IMR-90 (cell line): Measurements from ENCODE around the gene SPAM1. TPM values are rescaled to one million over a fixed set of nuclear protein-coding genes. Genes with fewer than 3 reads are reported as not detected.

ENCODE experiments used
- ATAC-seq: fragments of 200-7000 bp; cut with Tn5 transposase; 2 replicates; pipeline ENCODE4 v1.9.1; 2020; ENCODE audit warnings: low read depth, mild to moderate bottlenecking, moderate library complexity
- BruUV-seq: library from RNA; stranded (reverse); fragments of 400-500 nt; replicated peaks from 2 replicates; lab custom pipeline; 2021; lab: Mats Ljungman, UMichigan
- CTCF ChIA-PET: fragments of 300-600 bp; formaldehyde crosslinking; extraction: SDS; loops from one replicate; lab custom pipeline; 2021; ENCODE audit warnings: antibody characterized with exemption; lab: Yijun Ruan, JAX
- POLR2A ChIA-PET: fragments of 300-600 bp; sonication (Branson Sonifier 250); formaldehyde crosslinking; loops from one replicate; lab custom pipeline; 2022; ENCODE audit warnings: antibody characterized with exemption; ENCODE audit not compliant: unreplicated experiment; lab: Charles Lee
- DNase-seq: peaks from one replicate; pipeline ENCODE4 v3.0.0; 2013
- H2AFZ ChIP-seq: replicated peaks from 2 replicates; pipeline ENCODE3; 2013; ENCODE audit warnings: low read length, mild to moderate bottlenecking; ENCODE audit not compliant: poor library complexity
- H2AK5ac ChIP-seq: 2 replicates; pipeline ENCODE4 v1.6.1; 2013; ENCODE audit warnings: low read depth, low read length, inconsistent platforms
- H2AK9ac ChIP-seq: replicated peaks from 2 replicates; pipeline ENCODE3; 2013; ENCODE audit warnings: mild to moderate bottlenecking, low read depth, low read length, moderate library complexity; ENCODE audit not compliant: poor library complexity
- H2BK120ac ChIP-seq: 2 replicates; pipeline ENCODE4 v1.6.1; 2013; ENCODE audit warnings: low read depth, low read length, inconsistent platforms
- H2BK15ac ChIP-seq: 3 replicates; pipeline ENCODE4 v1.6.1; 2013; ENCODE audit warnings: low read depth, low read length, inconsistent platforms
- H2BK20ac ChIP-seq: 2 replicates; pipeline ENCODE4 v1.6.1; 2013; ENCODE audit warnings: low read depth, mild to moderate bottlenecking, inconsistent platforms, low read length, moderate library complexity
- H2BK5ac ChIP-seq: 2 replicates; pipeline ENCODE4 v1.6.1; 2013; ENCODE audit warnings: mild to moderate bottlenecking, low read depth, low read length, inconsistent platforms; ENCODE audit not compliant: poor library complexity, severe bottlenecking
- H3K14ac ChIP-seq: replicated peaks from 2 replicates; pipeline ENCODE4 v1.6.1; 2013; ENCODE audit warnings: low read depth, low read length, inconsistent platforms
- H3K18ac ChIP-seq: 2 replicates; pipeline ENCODE4 v1.6.1; 2013; ENCODE audit warnings: low read depth, low read length, control low read depth
- H3K23ac ChIP-seq: 2 replicates; pipeline ENCODE4 v1.6.1; 2013; ENCODE audit warnings: low read depth, low read length, inconsistent platforms
- H3K27ac ChIP-seq: 2 replicates; pipeline ENCODE4 v1.5.1; 2013; ENCODE audit warnings: mild to moderate bottlenecking, control low read depth, low read length; ENCODE audit not compliant: insufficient read depth
- H3K27me3 ChIP-seq: 2 replicates; pipeline ENCODE4 v1.6.1; 2013; ENCODE audit warnings: low read length; ENCODE audit not compliant: control insufficient read depth, insufficient read depth
- H3K36me3 ChIP-seq: 2 replicates; pipeline ENCODE4 v1.6.1; 2013; ENCODE audit warnings: low read length, mixed read lengths; ENCODE audit not compliant: control insufficient read depth, insufficient read depth
- H3K4ac ChIP-seq: 2 replicates; pipeline ENCODE4 v1.6.1; 2013; ENCODE audit warnings: low read depth, low read length, inconsistent platforms
- H3K4me1 ChIP-seq: 2 replicates; pipeline ENCODE4 v1.6.1; 2013; ENCODE audit warnings: low read length, mixed read lengths; ENCODE audit not compliant: control insufficient read depth, insufficient read depth
- H3K4me2 ChIP-seq: 2 replicates; pipeline ENCODE4 v1.6.1; 2013; ENCODE audit warnings: low read depth, mild to moderate bottlenecking, control low read depth, low read length, moderate library complexity
- H3K4me3 ChIP-seq: 2 replicates; pipeline ENCODE4 v1.5.1; 2013; ENCODE audit warnings: low read depth, mild to moderate bottlenecking, control low read depth, low read length, moderate library complexity; ENCODE audit not compliant: insufficient read depth
- H3K56ac ChIP-seq: 2 replicates; pipeline ENCODE4 v1.6.1; 2013; ENCODE audit warnings: low read length, inconsistent platforms; ENCODE audit not compliant: insufficient read depth; ENCODE audit errors: extremely low read depth
- H3K79me1 ChIP-seq, 2 experiments: 2 replicates each; pipeline ENCODE4 v1.6.1; 2013; ENCODE audit warnings: low read length in 2 of 2, inconsistent platforms in 1 of 2, low read depth in 1 of 2
- H3K9ac ChIP-seq: 2 replicates; pipeline ENCODE4 v1.6.1; 2013; ENCODE audit warnings: low read depth, low read length, control low read depth
- H3K9me1 ChIP-seq: 2 replicates; pipeline ENCODE4 v1.6.1; 2013; ENCODE audit warnings: low read length, inconsistent platforms; ENCODE audit not compliant: insufficient read depth
- H3K9me3 ChIP-seq: 2 replicates; pipeline ENCODE4 v1.6.1; 2013; ENCODE audit warnings: low read length; ENCODE audit not compliant: control insufficient read depth, insufficient read depth
- H4K20me1 ChIP-seq: 2 replicates; pipeline ENCODE4 v1.6.1; 2013; ENCODE audit warnings: low read length, inconsistent platforms; ENCODE audit not compliant: insufficient read depth
- H4K5ac ChIP-seq: 2 replicates; pipeline ENCODE4 v1.6.1; 2013; ENCODE audit warnings: mild to moderate bottlenecking, low read depth, low read length, control low read depth
- H4K8ac ChIP-seq, 2 experiments: 2 replicates each; pipeline ENCODE4 v1.6.1; 2013; ENCODE audit warnings: low read depth in 2 of 2, low read length in 2 of 2, control low read depth in 1 of 2, inconsistent platforms in 1 of 2
- H4K91ac ChIP-seq: 2 replicates; pipeline ENCODE4 v1.6.1; 2013; ENCODE audit warnings: low read depth, low read length, inconsistent platforms; ENCODE audit not compliant: insufficient read depth
- BHLHE40 ChIP-seq: fragments of 150-350 bp; IDR thresholded peaks from 2 replicates; pipeline ENCODE4 v1.6.1; 2016; ENCODE audit warnings: mild to moderate bottlenecking, low read depth, low read length
- CHD1 ChIP-seq: IDR thresholded peaks from 2 replicates; pipeline ENCODE4 v1.6.1; 2012; ENCODE audit warnings: low read depth, low read length, improper control_type of control experiment
- MXI1 ChIP-seq: IDR thresholded peaks from 2 replicates; pipeline ENCODE4 v1.6.1; 2012; ENCODE audit warnings: low read depth, mild to moderate bottlenecking, low read length, moderate library complexity, borderline replicate concordance
- RCOR1 ChIP-seq: IDR thresholded peaks from 2 replicates; pipeline ENCODE4 v1.6.1; 2012; ENCODE audit warnings: mild to moderate bottlenecking, low read length, improper control_type of control experiment; ENCODE audit not compliant: insufficient replicate concordance
- RFX5 ChIP-seq: IDR thresholded peaks from 2 replicates; pipeline ENCODE4 v1.8.0; 2012; ENCODE audit warnings: low read depth, mild to moderate bottlenecking, low read length, moderate library complexity
- SMC3 ChIP-seq: fragments of 150-350 bp; IDR thresholded peaks from 2 replicates; pipeline ENCODE4 v1.6.1; 2016; ENCODE audit warnings: low read depth, mild to moderate bottlenecking, antibody characterized with exemption, low read length, moderate library complexity
- WGBS, 2 experiments: methylation state at CpG; one replicate each; pipeline versions ENCODE4 v1.1.5 to v1.1.7; 2013; ENCODE audit warnings: missing lambda C conversion rate in 2 of 2; ENCODE audit not compliant: insufficient read length in 1 of 2; ENCODE audit errors: extremely low coverage in 2 of 2; 5-methylcytosine and 5-hydroxymethylcytosine counted together
- dilution Hi-C: fragments of 300-500 bp; cut with HindIII; formaldehyde crosslinking; loops from one replicate; pipeline ENCODE4 v1.14.3; 2018; ENCODE audit warnings: low sequenced_read_pairs; ENCODE audit not compliant: unreplicated experiment
- in situ Hi-C: fragments of 300-500 bp; cut with MboI; formaldehyde crosslinking; loops from 3 replicates; pipeline ENCODE4 v1.14.3; 2019; ENCODE audit warnings: low sequenced_read_pairs, inconsistent platforms, mixed read lengths
- intact Hi-C: fragments of 100-400 bp; cut with micrococcal nuclease; formaldehyde crosslinking; loops from 2 replicates; pipeline ENCODE4 v1.10.0; 2022
- polyA plus RNA-seq, 3 experiments: library from polyadenylated mRNA; depleted of rRNA; stranded (reverse); fragments of >200 nt; gene quantifications; 2 replicates each; pipeline ENCODE4 v1.2.3, GENCODE V29; 2012; ENCODE audit warnings: low replicate concordance in 1 of 3
- total RNA-seq: library from RNA; depleted of rRNA; stranded (reverse); fragments of >200 nt; gene quantifications from 2 replicates; pipeline ENCODE4 v1.2.3, GENCODE V29; 2012
- TF ChIP-seq, protein P1 (sequence below): fragments of 150-350 bp; IDR thresholded peaks from 2 replicates; pipeline ENCODE4 v1.6.1; 2017; ENCODE audit warnings: mild to moderate bottlenecking, antibody characterized with exemption, low read length, low read depth
- TF ChIP-seq, protein P2 (sequence below): conservative IDR thresholded peaks from 2 replicates; pipeline ENCODE4 v1.5.1; 2012; ENCODE audit warnings: mild to moderate bottlenecking, low read depth, low read length, improper control_type of control experiment

Gene SPAM1
- total and polyA plus RNA-seq, 2 of the 4 experiments (the other 2 are of a cell fraction) = not detected

DNA sequence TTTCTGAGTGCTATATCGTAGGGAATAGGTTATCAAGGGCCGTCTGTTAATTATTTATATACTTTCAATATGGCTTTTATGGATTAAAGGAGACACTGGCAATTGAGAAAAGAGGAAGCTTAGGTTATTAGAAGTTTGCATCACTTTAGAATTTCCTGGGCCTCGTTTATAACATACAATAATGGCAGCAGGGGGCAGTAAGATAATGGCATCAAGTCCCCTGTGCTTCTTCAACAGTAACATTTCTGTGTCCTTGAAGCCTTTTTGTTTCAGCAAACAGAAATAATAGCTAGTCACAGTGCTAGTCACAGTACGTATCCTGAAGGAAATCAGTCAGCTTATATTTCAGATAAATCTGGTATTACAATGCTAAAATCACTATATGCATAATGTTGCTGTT is 41.9 kb downstream of the SPAM1 start:
- H2BK15ac ChIP-seq = no peak overlapping the region
- H4K20me1 ChIP-seq = no peaks in the 10 kb centered on the region
- H2BK120ac ChIP-seq = no peak overlapping the region
- no peak overlapping the region for H2BK5ac ChIP-seq
- H3K27ac ChIP-seq = no peak overlapping the region
- POLR2A ChIA-PET = no interaction called here
- no peak overlapping the region for H2BK20ac ChIP-seq
- dilution Hi-C loops (no loop called here), in situ Hi-C loops (no loop called here), intact Hi-C loops (no loop called here)
- CTCF ChIA-PET = interaction anchor here (1.1 kb wide), 1 partner anchor 106 kb away, joined by 3 read pairs; no protein-coding TSS in a partner anchor
- no peaks in the 10 kb centered on the region for H3K9me3 ChIP-seq
- H3K27me3 ChIP-seq = no peaks in the 10 kb centered on the region
- no peaks in the 10 kb centered on the region for H3K79me1 ChIP-seq
- H3K18ac ChIP-seq = no peak overlapping the region
- DNase-seq (no peak), ATAC-seq (no peak)
- no peaks in the 10 kb centered on the region for H3K9me1 ChIP-seq
- H3K4me1 ChIP-seq = no peaks in the 10 kb centered on the region
- TF ChIP-seq, protein P1, sequence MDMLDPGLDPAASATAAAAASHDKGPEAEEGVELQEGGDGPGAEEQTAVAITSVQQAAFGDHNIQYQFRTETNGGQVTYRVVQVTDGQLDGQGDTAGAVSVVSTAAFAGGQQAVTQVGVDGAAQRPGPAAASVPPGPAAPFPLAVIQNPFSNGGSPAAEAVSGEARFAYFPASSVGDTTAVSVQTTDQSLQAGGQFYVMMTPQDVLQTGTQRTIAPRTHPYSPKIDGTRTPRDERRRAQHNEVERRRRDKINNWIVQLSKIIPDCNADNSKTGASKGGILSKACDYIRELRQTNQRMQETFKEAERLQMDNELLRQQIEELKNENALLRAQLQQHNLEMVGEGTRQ = no peak
- TF ChIP-seq, protein P2, sequence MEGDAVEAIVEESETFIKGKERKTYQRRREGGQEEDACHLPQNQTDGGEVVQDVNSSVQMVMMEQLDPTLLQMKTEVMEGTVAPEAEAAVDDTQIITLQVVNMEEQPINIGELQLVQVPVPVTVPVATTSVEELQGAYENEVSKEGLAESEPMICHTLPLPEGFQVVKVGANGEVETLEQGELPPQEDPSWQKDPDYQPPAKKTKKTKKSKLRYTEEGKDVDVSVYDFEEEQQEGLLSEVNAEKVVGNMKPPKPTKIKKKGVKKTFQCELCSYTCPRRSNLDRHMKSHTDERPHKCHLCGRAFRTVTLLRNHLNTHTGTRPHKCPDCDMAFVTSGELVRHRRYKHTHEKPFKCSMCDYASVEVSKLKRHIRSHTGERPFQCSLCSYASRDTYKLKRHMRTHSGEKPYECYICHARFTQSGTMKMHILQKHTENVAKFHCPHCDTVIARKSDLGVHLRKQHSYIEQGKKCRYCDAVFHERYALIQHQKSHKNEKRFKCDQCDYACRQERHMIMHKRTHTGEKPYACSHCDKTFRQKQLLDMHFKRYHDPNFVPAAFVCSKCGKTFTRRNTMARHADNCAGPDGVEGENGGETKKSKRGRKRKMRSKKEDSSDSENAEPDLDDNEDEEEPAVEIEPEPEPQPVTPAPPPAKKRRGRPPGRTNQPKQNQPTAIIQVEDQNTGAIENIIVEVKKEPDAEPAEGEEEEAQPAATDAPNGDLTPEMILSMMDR = no peak
- TF ChIP-seq CHD1 = no peak
- no peak for TF ChIP-seq RCOR1
- no peak for TF ChIP-seq RFX5
- no peak for TF ChIP-seq BHLHE40
- TF ChIP-seq MXI1 = no peak
- TF ChIP-seq SMC3 = no peak
- no peak overlapping the region for H3K23ac ChIP-seq
- H2AK9ac ChIP-seq = no peak overlapping the region
- no peak overlapping the region for H3K14ac ChIP-seq
- no peak overlapping the region for H2AFZ ChIP-seq
- no peak overlapping the region for H3K4me3 ChIP-seq
- 0% methylated on average over 1 of the region's 4 CpGs; no CpG with 5 or more reads in 1 of the 2 experiments for WGBS, 2 experiments
- H3K4me2 ChIP-seq = no peak overlapping the region
- no peak overlapping the region for H3K9ac ChIP-seq
- H2AK5ac ChIP-seq = no peak overlapping the region
- H4K91ac ChIP-seq = no peak overlapping the region
- no TSS peak for BruUV-seq
- no peak overlapping the region for H4K5ac ChIP-seq
- H3K36me3 ChIP-seq = no peaks in the 10 kb centered on the region
- H3K4ac ChIP-seq = no peak overlapping the region
- H4K8ac ChIP-seq = no peak overlapping the region
- no peak overlapping the region for H3K56ac ChIP-seq
